WTC11 (cell line): Measurements from ENCODE around the gene TMEM238. TPM values are rescaled to one million over a fixed set of nuclear protein-coding genes. Genes with fewer than 3 reads are reported as not detected.

Source experiments
- ATAC-seq: fragments of 200-7000 bp; cut with Tn5 transposase; 2 replicates; pipeline ENCODE4 v1.10.0; 2021; ENCODE audit warnings: mild to moderate bottlenecking, moderate library complexity
- CTCF ChIA-PET: fragments of 300-600 bp; sonication (Branson Sonifier 250); formaldehyde crosslinking; loops from one replicate; lab custom pipeline; 2021; ENCODE audit warnings: antibody characterized with exemption; lab: Charles Lee
- POLR2A ChIA-PET: fragments of 350-600 bp; sonication (Branson Sonifier 250); formaldehyde crosslinking; loops from one replicate; lab custom pipeline; 2021; ENCODE audit warnings: antibody characterized with exemption; lab: Charles Lee
- DNase-seq: peaks from one replicate; pipeline ENCODE4 v3.0.0; 2021; ENCODE audit warnings: low spot score
- H3K27ac Mint-ChIP-seq: 2 replicates; pipeline ENCODE4 v1.8.0; 2021; ENCODE audit warnings: mixed read lengths
- H3K27me3 Mint-ChIP-seq: 2 replicates; pipeline ENCODE4 v1.8.0; 2021; ENCODE audit warnings: low read depth, mild to moderate bottlenecking, moderate library complexity, mixed read lengths
- H3K36me3 Mint-ChIP-seq: 2 replicates; pipeline ENCODE4 v1.8.0; 2021; ENCODE audit warnings: mixed read lengths
- H3K4me1 Mint-ChIP-seq: 2 replicates; pipeline ENCODE4 v1.8.0; 2022; ENCODE audit warnings: mixed read lengths
- H3K4me3 Mint-ChIP-seq: 2 replicates; pipeline ENCODE4 v1.8.0; 2021; ENCODE audit warnings: mild to moderate bottlenecking, moderate library complexity, mixed read lengths
- H3K9me3 Mint-ChIP-seq: 2 replicates; pipeline ENCODE4 v1.8.0; 2021; ENCODE audit warnings: mixed read lengths
- CREM ChIP-seq: sonication (generic); formaldehyde crosslinking; IDR thresholded peaks from 2 replicates; pipeline ENCODE4 v1.8.1; 2022; ENCODE audit warnings: mild to moderate bottlenecking, missing genetic modification reagents, moderate library complexity
- ELF4 ChIP-seq: sonication (generic); formaldehyde crosslinking; IDR thresholded peaks from 2 replicates; pipeline ENCODE4 v1.8.1; 2022; ENCODE audit warnings: low read depth, mild to moderate bottlenecking, moderate library complexity, missing genetic modification reagents
- ESRRA ChIP-seq: sonication (generic); formaldehyde crosslinking; IDR thresholded peaks from 2 replicates; pipeline ENCODE4 v1.8.1; 2022; ENCODE audit warnings: mild to moderate bottlenecking, missing genetic modification reagents, borderline replicate concordance
- FOXJ3 ChIP-seq: sonication (generic); formaldehyde crosslinking; IDR thresholded peaks from 2 replicates; pipeline ENCODE4 v1.9.0; 2021; ENCODE audit warnings: missing genetic modification reagents, mild to moderate bottlenecking, borderline replicate concordance
- FOXK1 ChIP-seq: sonication (generic); formaldehyde crosslinking; IDR thresholded peaks from 2 replicates; pipeline ENCODE4 v1.8.0; 2022; ENCODE audit warnings: mild to moderate bottlenecking, moderate library complexity, missing genetic modification reagents
- MXD4 ChIP-seq: fragments of 250-450 bp; sonication (Bioruptor Pico); IDR thresholded peaks from 2 replicates; pipeline ENCODE4 v1.8.0; 2021; ENCODE audit warnings: mild to moderate bottlenecking, moderate library complexity, borderline replicate concordance
- NFE2L1 ChIP-seq: sonication (generic); formaldehyde crosslinking; IDR thresholded peaks from 2 replicates; pipeline ENCODE4 v1.8.1; 2023; ENCODE audit warnings: missing genetic modification reagents
- SP1 ChIP-seq: sonication (generic); formaldehyde crosslinking; conservative IDR thresholded peaks from 2 replicates; pipeline ENCODE4 v1.8.1; 2022; ENCODE audit warnings: missing genetic modification reagents
- TEAD1 ChIP-seq: sonication (generic); formaldehyde crosslinking; IDR thresholded peaks from 2 replicates; pipeline ENCODE4 v1.8.0; 2022; ENCODE audit warnings: mild to moderate bottlenecking, missing genetic modification reagents
- ZBTB21 ChIP-seq: sonication (generic); formaldehyde crosslinking; IDR thresholded peaks from 2 replicates; pipeline ENCODE4 v1.8.1; 2023; ENCODE audit warnings: mild to moderate bottlenecking, missing genetic modification reagents, borderline replicate concordance
- ZNF121 ChIP-seq: sonication (generic); formaldehyde crosslinking; IDR thresholded peaks from 2 replicates; pipeline ENCODE4 v1.8.0; 2023; ENCODE audit warnings: missing genetic modification reagents
- ZNF263 ChIP-seq: sonication (generic); formaldehyde crosslinking; IDR thresholded peaks from 2 replicates; pipeline ENCODE4 v1.8.1; 2022; ENCODE audit warnings: low read depth, mild to moderate bottlenecking, moderate library complexity, missing genetic modification reagents
- total RNA-seq: library from RNA; stranded (reverse); gene quantifications from 3 replicates; pipeline ENCODE4 v1.2.3, GENCODE V29; 2021
- TF ChIP-seq, protein P1 (sequence below): sonication (generic); formaldehyde crosslinking; IDR thresholded peaks from 2 replicates; pipeline ENCODE4 v1.8.1; 2022; ENCODE audit warnings: missing genetic modification reagents, borderline replicate concordance
- TF ChIP-seq, protein P2 (sequence below): sonication (generic); formaldehyde crosslinking; IDR thresholded peaks from 2 replicates; pipeline ENCODE4 v1.8.1; 2023; ENCODE audit warnings: mild to moderate bottlenecking, moderate library complexity, missing genetic modification reagents
- TF ChIP-seq, protein P3 (sequence below): fragments of 250-450 bp; sonication (Bioruptor Pico); IDR thresholded peaks from 2 replicates; pipeline ENCODE4 v1.8.0; 2021; ENCODE audit warnings: mild to moderate bottlenecking
- TF ChIP-seq, protein P4 (sequence below): fragments of 250-450 bp; sonication (Bioruptor Pico); IDR thresholded peaks from 2 replicates; pipeline ENCODE4 v1.9.0; 2021; ENCODE audit warnings: mild to moderate bottlenecking
- TF ChIP-seq, protein P5 (sequence below): sonication (generic); formaldehyde crosslinking; IDR thresholded peaks from 2 replicates; pipeline ENCODE4 v1.8.1; 2023; ENCODE audit warnings: mild to moderate bottlenecking, missing genetic modification reagents
- TF ChIP-seq, protein P6 (sequence below): sonication (generic); formaldehyde crosslinking; conservative IDR thresholded peaks from 2 replicates; pipeline ENCODE4 v1.8.1; 2023; ENCODE audit warnings: mild to moderate bottlenecking, low read depth, missing genetic modification reagents, moderate library complexity
- TF ChIP-seq, protein P7 (sequence below): sonication (generic); formaldehyde crosslinking; IDR thresholded peaks from 2 replicates; pipeline ENCODE4 v1.8.0; 2022; ENCODE audit warnings: mild to moderate bottlenecking, missing genetic modification reagents

The TMEM238 gene
- total RNA-seq, 1 experiment from 2014 or later: 8.3 TPM

DNA sequence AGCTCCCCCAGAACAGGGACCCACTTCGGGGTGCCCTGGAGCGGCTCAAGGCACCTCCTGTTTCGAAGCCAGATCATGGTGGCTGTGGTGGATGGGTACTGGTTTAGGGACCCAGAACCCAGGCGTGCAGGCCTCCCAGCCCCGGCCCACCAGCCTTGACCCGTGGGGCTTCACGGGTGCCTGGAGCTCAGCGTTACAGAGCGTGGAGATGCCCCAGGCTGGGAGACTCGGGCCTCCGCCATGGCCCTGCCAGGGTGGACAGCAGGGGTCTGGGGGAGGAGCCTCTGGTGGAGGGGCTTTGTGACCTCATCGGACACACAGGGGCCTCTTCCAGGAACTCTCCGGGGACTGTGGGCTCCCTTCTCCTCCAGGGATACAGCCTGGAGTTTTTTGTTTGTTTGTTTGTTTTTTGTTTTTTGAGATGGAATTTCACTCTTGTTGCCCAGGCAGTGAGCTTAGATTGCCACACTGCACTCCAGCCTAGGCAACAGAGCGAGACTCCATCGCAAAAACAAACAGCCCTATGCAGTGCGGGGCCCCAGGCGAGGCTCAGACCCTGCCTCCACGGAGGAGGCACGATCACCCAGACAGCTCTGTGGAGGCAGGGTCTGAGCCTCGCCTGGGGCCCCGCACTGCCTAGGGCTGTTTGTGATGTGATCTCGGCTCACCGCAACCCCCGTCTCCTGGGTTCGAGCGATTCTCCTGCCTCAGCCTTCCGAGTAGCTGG is 20.9 kb downstream of the TMEM238 start, which contains the start of gene GARIN5B (continued):
- TF ChIP-seq, protein P1, sequence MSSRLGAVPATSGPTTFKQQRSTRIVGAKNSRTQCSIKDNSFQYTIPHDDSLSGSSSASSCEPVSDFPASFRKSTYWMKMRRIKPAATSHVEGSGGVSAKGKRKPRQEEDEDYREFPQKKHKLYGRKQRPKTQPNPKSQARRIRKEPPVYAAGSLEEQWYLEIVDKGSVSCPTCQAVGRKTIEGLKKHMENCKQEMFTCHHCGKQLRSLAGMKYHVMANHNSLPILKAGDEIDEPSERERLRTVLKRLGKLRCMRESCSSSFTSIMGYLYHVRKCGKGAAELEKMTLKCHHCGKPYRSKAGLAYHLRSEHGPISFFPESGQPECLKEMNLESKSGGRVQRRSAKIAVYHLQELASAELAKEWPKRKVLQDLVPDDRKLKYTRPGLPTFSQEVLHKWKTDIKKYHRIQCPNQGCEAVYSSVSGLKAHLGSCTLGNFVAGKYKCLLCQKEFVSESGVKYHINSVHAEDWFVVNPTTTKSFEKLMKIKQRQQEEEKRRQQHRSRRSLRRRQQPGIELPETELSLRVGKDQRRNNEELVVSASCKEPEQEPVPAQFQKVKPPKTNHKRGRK (CRISPR knock-in tag): no peak
- TF ChIP-seq, protein P2, sequence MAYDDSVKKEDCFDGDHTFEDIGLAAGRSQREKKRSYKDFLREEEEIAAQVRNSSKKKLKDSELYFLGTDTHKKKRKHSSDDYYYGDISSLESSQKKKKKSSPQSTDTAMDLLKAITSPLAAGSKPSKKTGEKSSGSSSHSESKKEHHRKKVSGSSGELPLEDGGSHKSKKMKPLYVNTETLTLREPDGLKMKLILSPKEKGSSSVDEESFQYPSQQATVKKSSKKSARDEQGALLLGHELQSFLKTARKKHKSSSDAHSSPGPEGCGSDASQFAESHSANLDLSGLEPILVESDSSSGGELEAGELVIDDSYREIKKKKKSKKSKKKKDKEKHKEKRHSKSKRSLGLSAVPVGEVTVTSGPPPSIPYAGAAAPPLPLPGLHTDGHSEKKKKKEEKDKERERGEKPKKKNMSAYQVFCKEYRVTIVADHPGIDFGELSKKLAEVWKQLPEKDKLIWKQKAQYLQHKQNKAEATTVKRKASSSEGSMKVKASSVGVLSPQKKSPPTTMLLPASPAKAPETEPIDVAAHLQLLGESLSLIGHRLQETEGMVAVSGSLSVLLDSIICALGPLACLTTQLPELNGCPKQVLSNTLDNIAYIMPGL: no peak
- TF ChIP-seq, protein P3, sequence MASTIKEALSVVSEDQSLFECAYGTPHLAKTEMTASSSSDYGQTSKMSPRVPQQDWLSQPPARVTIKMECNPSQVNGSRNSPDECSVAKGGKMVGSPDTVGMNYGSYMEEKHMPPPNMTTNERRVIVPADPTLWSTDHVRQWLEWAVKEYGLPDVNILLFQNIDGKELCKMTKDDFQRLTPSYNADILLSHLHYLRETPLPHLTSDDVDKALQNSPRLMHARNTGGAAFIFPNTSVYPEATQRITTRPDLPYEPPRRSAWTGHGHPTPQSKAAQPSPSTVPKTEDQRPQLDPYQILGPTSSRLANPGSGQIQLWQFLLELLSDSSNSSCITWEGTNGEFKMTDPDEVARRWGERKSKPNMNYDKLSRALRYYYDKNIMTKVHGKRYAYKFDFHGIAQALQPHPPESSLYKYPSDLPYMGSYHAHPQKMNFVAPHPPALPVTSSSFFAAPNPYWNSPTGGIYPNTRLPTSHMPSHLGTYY (CRISPR knock-in tag): no peak
- TF ChIP-seq, protein P4, sequence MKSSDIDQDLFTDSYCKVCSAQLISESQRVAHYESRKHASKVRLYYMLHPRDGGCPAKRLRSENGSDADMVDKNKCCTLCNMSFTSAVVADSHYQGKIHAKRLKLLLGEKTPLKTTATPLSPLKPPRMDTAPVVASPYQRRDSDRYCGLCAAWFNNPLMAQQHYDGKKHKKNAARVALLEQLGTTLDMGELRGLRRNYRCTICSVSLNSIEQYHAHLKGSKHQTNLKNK: no peak
- TF ChIP-seq ESRRA (no peak), ZBTB21 (no peak), MXD4 (no peak), SP1 (no peak)

DNA sequence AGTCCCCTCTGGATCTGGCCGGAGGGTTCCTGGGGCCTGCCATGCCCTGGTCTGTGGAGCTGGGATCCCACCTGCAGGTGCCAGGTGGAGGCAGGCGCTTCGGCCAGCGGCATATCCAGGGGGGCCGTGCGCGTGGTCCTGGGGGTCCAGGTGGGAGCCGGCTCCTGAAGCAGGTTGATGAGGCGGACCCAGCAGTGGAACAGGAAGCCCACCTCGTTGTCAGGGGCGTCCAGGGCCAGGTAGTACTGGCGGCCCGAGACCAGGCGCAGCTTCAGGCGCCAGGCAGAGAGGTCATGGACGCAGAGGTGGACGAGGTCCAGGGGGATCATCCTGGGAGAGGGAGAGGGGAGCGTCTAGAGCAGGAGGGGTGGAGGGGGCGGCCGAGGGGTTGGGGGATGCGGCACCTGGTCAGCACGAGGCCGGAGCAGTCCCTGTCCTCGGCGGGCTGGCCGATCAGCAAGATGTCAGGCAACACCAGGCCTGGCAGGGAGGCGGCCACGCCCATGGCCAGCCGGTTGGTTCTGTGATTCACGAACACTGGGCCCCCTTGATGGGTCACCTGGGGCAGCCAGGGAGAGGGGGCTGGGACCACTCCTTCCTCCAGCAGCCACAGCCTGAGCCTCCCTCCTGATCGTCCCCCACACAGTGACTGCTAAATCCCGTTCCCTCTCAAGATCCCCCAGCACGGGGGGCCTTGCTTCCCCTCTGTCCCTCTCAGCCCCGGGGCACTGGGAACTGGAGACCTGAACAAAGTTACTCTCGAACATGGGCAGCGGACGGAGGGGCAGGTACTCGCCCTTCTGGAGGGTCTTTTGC is 21.7 kb downstream of the TMEM238 start:
- DNase-seq: no peak
- CTCF ChIA-PET: interaction anchor here (1.1 to 1.5 kb wide), 2 partner anchors 22 to 23 kb away, joined by 3 to 4 read pairs; partner anchors contain the start of genes KMT5C and TMEM238

DNA sequence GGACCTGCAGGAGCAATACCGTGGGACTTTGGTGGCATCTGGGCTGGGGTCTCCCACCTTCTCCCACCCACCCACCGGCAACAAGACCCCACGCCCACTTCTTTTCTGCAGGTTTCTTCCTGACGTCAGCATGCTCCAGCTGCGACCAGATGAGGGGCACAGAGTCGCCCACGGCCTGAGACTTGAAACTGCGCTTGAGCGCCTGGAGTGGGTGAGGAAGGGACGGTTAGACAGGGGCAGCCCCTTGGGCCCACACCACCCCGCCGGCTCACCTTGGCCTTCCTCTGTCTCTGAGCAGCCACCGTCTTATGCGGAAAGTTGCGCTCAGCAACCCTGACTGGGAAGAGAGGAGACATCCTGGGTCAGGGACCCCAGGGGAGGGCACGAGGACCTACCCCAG is 23.2 kb downstream of the TMEM238 start:
- Mint-ChIP-seq H3K4me3 (no peak overlapping the region), H3K27ac (no peak overlapping the region), H3K36me3 (no peaks in the 10 kb centered on the region), H3K9me3 (no peaks in the 10 kb centered on the region), H3K4me1 (peaks cover 3% of the 10 kb centered on the region; the same call in 1 of the 2 replicates), H3K27me3 (peaks cover 61% of the 10 kb centered on the region)
- ATAC-seq: no peak
- CTCF ChIA-PET: no interaction called here
- DNase-seq: no peak
- POLR2A ChIA-PET: no interaction called here
- TF ChIP-seq ZNF263 (CRISPR knock-in tag) (no peak), FOXJ3 (CRISPR knock-in tag) (no peak), FOXK1 (no peak), CREM (CRISPR knock-in tag) (no peak), ZNF121 (CRISPR knock-in tag) (no peak), TEAD1 (CRISPR knock-in tag) (no peak), ZBTB21 (no peak), NFE2L1 (CRISPR knock-in tag) (no peak), ELF4 (CRISPR knock-in tag) (no peak), ESRRA (no peak)
- TF ChIP-seq, protein P2: no peak
- TF ChIP-seq, protein P5, sequence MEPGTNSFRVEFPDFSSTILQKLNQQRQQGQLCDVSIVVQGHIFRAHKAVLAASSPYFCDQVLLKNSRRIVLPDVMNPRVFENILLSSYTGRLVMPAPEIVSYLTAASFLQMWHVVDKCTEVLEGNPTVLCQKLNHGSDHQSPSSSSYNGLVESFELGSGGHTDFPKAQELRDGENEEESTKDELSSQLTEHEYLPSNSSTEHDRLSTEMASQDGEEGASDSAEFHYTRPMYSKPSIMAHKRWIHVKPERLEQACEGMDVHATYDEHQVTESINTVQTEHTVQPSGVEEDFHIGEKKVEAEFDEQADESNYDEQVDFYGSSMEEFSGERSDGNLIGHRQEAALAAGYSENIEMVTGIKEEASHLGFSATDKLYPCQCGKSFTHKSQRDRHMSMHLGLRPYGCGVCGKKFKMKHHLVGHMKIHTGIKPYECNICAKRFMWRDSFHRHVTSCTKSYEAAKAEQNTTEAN (CRISPR knock-in tag): no peak
- TF ChIP-seq, protein P6, sequence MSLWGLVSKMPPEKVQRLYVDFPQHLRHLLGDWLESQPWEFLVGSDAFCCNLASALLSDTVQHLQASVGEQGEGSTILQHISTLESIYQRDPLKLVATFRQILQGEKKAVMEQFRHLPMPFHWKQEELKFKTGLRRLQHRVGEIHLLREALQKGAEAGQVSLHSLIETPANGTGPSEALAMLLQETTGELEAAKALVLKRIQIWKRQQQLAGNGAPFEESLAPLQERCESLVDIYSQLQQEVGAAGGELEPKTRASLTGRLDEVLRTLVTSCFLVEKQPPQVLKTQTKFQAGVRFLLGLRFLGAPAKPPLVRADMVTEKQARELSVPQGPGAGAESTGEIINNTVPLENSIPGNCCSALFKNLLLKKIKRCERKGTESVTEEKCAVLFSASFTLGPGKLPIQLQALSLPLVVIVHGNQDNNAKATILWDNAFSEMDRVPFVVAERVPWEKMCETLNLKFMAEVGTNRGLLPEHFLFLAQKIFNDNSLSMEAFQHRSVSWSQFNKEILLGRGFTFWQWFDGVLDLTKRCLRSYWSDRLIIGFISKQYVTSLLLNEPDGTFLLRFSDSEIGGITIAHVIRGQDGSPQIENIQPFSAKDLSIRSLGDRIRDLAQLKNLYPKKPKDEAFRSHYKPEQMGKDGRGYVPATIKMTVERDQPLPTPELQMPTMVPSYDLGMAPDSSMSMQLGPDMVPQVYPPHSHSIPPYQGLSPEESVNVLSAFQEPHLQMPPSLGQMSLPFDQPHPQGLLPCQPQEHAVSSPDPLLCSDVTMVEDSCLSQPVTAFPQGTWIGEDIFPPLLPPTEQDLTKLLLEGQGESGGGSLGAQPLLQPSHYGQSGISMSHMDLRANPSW (CRISPR knock-in tag): no peak

More for the DNA sequence above, 21.7 kb downstream of the TMEM238 start:
- Mint-ChIP-seq H3K9me3 (no peaks in the 10 kb centered on the region), H3K36me3 (no peaks in the 10 kb centered on the region), H3K27me3 (peaks cover 58% of the 10 kb centered on the region), H3K4me1 (peaks cover 3% of the 10 kb centered on the region; the same call in 1 of the 2 replicates), H3K4me3 (no peak overlapping the region), H3K27ac (no peak overlapping the region)
- no peak for ATAC-seq
- TF ChIP-seq, protein P7, sequence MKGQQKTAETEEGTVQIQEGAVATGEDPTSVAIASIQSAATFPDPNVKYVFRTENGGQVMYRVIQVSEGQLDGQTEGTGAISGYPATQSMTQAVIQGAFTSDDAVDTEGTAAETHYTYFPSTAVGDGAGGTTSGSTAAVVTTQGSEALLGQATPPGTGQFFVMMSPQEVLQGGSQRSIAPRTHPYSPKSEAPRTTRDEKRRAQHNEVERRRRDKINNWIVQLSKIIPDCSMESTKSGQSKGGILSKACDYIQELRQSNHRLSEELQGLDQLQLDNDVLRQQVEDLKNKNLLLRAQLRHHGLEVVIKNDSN (CRISPR knock-in tag): no peak
- no peak for TF ChIP-seq SP1
- POLR2A ChIA-PET: no interaction called here
